ENCODE data around the gene S100A8.

DNA sequence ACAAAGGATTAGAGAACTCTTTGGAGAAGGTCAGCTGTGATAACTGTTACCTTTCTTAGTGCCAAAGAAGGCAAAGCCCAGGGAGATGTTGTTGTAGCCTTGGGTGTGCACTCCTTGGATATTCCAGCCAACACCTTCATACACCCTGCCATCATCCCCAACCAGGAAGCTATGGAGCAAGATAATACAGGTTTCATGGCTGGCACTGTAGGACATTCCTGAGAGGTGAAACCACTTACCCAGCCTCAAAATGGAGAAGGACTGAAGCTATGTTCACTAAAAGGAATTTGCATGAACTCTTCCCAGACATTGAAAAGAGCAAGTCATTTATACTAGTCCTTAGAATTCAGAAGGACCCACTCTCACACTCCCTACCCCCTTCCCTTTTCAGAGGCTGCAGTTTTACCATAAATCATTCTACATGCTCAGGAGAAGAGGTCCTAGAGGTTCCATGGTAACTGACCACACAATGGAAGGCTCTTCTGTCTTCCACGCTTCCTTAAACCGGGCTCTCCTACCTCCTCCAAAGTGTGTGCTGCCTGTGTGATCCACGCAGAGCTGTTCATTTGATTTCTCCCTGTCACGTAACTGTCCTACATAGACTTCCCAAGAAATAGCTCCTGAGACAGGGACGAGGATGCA lies 47.7 kb downstream of the S100A8 start:
- TF ChIP-seq POLR2A (IDR thresholded peaks at IDR 0.05): no peak
- TF ChIP-seq, protein P1, sequence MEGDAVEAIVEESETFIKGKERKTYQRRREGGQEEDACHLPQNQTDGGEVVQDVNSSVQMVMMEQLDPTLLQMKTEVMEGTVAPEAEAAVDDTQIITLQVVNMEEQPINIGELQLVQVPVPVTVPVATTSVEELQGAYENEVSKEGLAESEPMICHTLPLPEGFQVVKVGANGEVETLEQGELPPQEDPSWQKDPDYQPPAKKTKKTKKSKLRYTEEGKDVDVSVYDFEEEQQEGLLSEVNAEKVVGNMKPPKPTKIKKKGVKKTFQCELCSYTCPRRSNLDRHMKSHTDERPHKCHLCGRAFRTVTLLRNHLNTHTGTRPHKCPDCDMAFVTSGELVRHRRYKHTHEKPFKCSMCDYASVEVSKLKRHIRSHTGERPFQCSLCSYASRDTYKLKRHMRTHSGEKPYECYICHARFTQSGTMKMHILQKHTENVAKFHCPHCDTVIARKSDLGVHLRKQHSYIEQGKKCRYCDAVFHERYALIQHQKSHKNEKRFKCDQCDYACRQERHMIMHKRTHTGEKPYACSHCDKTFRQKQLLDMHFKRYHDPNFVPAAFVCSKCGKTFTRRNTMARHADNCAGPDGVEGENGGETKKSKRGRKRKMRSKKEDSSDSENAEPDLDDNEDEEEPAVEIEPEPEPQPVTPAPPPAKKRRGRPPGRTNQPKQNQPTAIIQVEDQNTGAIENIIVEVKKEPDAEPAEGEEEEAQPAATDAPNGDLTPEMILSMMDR (IDR thresholded peaks at IDR 0.05): no peak

All from body of pancreas (tissue), 4 donors.